IMR-90 (cell line): ENCODE measurements around the gene ST6GALNAC5. TPM values are rescaled to one million over a fixed set of nuclear protein-coding genes. Genes with fewer than 3 reads are reported as not detected.

Experiments used
- ATAC-seq: fragments of 200-7000 bp; cut with Tn5 transposase; 2 replicates; pipeline ENCODE4 v1.9.1; 2020; ENCODE audit warnings: low read depth, mild to moderate bottlenecking, moderate library complexity
- BruUV-seq: library from RNA; stranded (reverse); fragments of 400-500 nt; replicated peaks from 2 replicates; lab custom pipeline; 2021; lab: Mats Ljungman, UMichigan
- CTCF ChIA-PET: fragments of 300-600 bp; formaldehyde crosslinking; extraction: SDS; loops from one replicate; lab custom pipeline; 2021; ENCODE audit warnings: antibody characterized with exemption; lab: Yijun Ruan, JAX
- POLR2A ChIA-PET: fragments of 300-600 bp; sonication (Branson Sonifier 250); formaldehyde crosslinking; loops from one replicate; lab custom pipeline; 2022; ENCODE audit warnings: antibody characterized with exemption; ENCODE audit not compliant: unreplicated experiment; lab: Charles Lee
- DNase-seq: peaks from one replicate; pipeline ENCODE4 v3.0.0; 2013
- H2AFZ ChIP-seq: replicated peaks from 2 replicates; pipeline ENCODE3; 2013; ENCODE audit warnings: low read length, mild to moderate bottlenecking; ENCODE audit not compliant: poor library complexity
- H2AK5ac ChIP-seq: 2 replicates; pipeline ENCODE4 v1.6.1; 2013; ENCODE audit warnings: low read depth, low read length, inconsistent platforms
- H2AK9ac ChIP-seq: replicated peaks from 2 replicates; pipeline ENCODE3; 2013; ENCODE audit warnings: mild to moderate bottlenecking, low read depth, low read length, moderate library complexity; ENCODE audit not compliant: poor library complexity
- H2BK120ac ChIP-seq: 2 replicates; pipeline ENCODE4 v1.6.1; 2013; ENCODE audit warnings: low read depth, low read length, inconsistent platforms
- H2BK15ac ChIP-seq: 3 replicates; pipeline ENCODE4 v1.6.1; 2013; ENCODE audit warnings: low read depth, low read length, inconsistent platforms
- H2BK20ac ChIP-seq: 2 replicates; pipeline ENCODE4 v1.6.1; 2013; ENCODE audit warnings: low read depth, mild to moderate bottlenecking, inconsistent platforms, low read length, moderate library complexity
- H2BK5ac ChIP-seq: 2 replicates; pipeline ENCODE4 v1.6.1; 2013; ENCODE audit warnings: mild to moderate bottlenecking, low read depth, low read length, inconsistent platforms; ENCODE audit not compliant: poor library complexity, severe bottlenecking
- H3K14ac ChIP-seq: replicated peaks from 2 replicates; pipeline ENCODE4 v1.6.1; 2013; ENCODE audit warnings: low read depth, low read length, inconsistent platforms
- H3K18ac ChIP-seq: 2 replicates; pipeline ENCODE4 v1.6.1; 2013; ENCODE audit warnings: low read depth, low read length, control low read depth
- H3K23ac ChIP-seq: 2 replicates; pipeline ENCODE4 v1.6.1; 2013; ENCODE audit warnings: low read depth, low read length, inconsistent platforms
- H3K27ac ChIP-seq: 2 replicates; pipeline ENCODE4 v1.5.1; 2013; ENCODE audit warnings: mild to moderate bottlenecking, control low read depth, low read length; ENCODE audit not compliant: insufficient read depth
- H3K27me3 ChIP-seq: 2 replicates; pipeline ENCODE4 v1.6.1; 2013; ENCODE audit warnings: low read length; ENCODE audit not compliant: control insufficient read depth, insufficient read depth
- H3K36me3 ChIP-seq: 2 replicates; pipeline ENCODE4 v1.6.1; 2013; ENCODE audit warnings: low read length, mixed read lengths; ENCODE audit not compliant: control insufficient read depth, insufficient read depth
- H3K4ac ChIP-seq: 2 replicates; pipeline ENCODE4 v1.6.1; 2013; ENCODE audit warnings: low read depth, low read length, inconsistent platforms
- H3K4me1 ChIP-seq: 2 replicates; pipeline ENCODE4 v1.6.1; 2013; ENCODE audit warnings: low read length, mixed read lengths; ENCODE audit not compliant: control insufficient read depth, insufficient read depth
- H3K4me2 ChIP-seq: 2 replicates; pipeline ENCODE4 v1.6.1; 2013; ENCODE audit warnings: low read depth, mild to moderate bottlenecking, control low read depth, low read length, moderate library complexity
- H3K4me3 ChIP-seq: 2 replicates; pipeline ENCODE4 v1.5.1; 2013; ENCODE audit warnings: low read depth, mild to moderate bottlenecking, control low read depth, low read length, moderate library complexity; ENCODE audit not compliant: insufficient read depth
- H3K56ac ChIP-seq: 2 replicates; pipeline ENCODE4 v1.6.1; 2013; ENCODE audit warnings: low read length, inconsistent platforms; ENCODE audit not compliant: insufficient read depth; ENCODE audit errors: extremely low read depth
- H3K79me1 ChIP-seq, 2 experiments: 2 replicates each; pipeline ENCODE4 v1.6.1; 2013; ENCODE audit warnings: low read length in 2 of 2, inconsistent platforms in 1 of 2, low read depth in 1 of 2
- H3K9ac ChIP-seq: 2 replicates; pipeline ENCODE4 v1.6.1; 2013; ENCODE audit warnings: low read depth, low read length, control low read depth
- H3K9me1 ChIP-seq: 2 replicates; pipeline ENCODE4 v1.6.1; 2013; ENCODE audit warnings: low read length, inconsistent platforms; ENCODE audit not compliant: insufficient read depth
- H3K9me3 ChIP-seq: 2 replicates; pipeline ENCODE4 v1.6.1; 2013; ENCODE audit warnings: low read length; ENCODE audit not compliant: control insufficient read depth, insufficient read depth
- H4K20me1 ChIP-seq: 2 replicates; pipeline ENCODE4 v1.6.1; 2013; ENCODE audit warnings: low read length, inconsistent platforms; ENCODE audit not compliant: insufficient read depth
- H4K5ac ChIP-seq: 2 replicates; pipeline ENCODE4 v1.6.1; 2013; ENCODE audit warnings: mild to moderate bottlenecking, low read depth, low read length, control low read depth
- H4K8ac ChIP-seq, 2 experiments: 2 replicates each; pipeline ENCODE4 v1.6.1; 2013; ENCODE audit warnings: low read depth in 2 of 2, low read length in 2 of 2, control low read depth in 1 of 2, inconsistent platforms in 1 of 2
- H4K91ac ChIP-seq: 2 replicates; pipeline ENCODE4 v1.6.1; 2013; ENCODE audit warnings: low read depth, low read length, inconsistent platforms; ENCODE audit not compliant: insufficient read depth
- CHD1 ChIP-seq: IDR thresholded peaks from 2 replicates; pipeline ENCODE4 v1.6.1; 2012; ENCODE audit warnings: low read depth, low read length, improper control_type of control experiment
- FOS ChIP-seq: fragments of 150-350 bp; IDR thresholded peaks from 2 replicates; pipeline ENCODE4 v1.6.1; 2016; ENCODE audit warnings: low read depth, low read length
- NFE2L2 ChIP-seq: fragments of 150-350 bp; IDR thresholded peaks from 2 replicates; pipeline ENCODE4 v1.6.1; 2016; ENCODE audit warnings: low read depth, mild to moderate bottlenecking, low read length
- WGBS, 2 experiments: methylation state at CpG; one replicate each; pipeline versions ENCODE4 v1.1.5 to v1.1.7; 2013; ENCODE audit warnings: missing lambda C conversion rate in 2 of 2; ENCODE audit not compliant: insufficient read length in 1 of 2; ENCODE audit errors: extremely low coverage in 2 of 2; 5-methylcytosine and 5-hydroxymethylcytosine counted together
- dilution Hi-C: fragments of 300-500 bp; cut with HindIII; formaldehyde crosslinking; loops from one replicate; pipeline ENCODE4 v1.14.3; 2018; ENCODE audit warnings: low sequenced_read_pairs; ENCODE audit not compliant: unreplicated experiment
- in situ Hi-C: fragments of 300-500 bp; cut with MboI; formaldehyde crosslinking; loops from 3 replicates; pipeline ENCODE4 v1.14.3; 2019; ENCODE audit warnings: low sequenced_read_pairs, inconsistent platforms, mixed read lengths
- intact Hi-C: fragments of 100-400 bp; cut with micrococcal nuclease; formaldehyde crosslinking; loops from 2 replicates; pipeline ENCODE4 v1.10.0; 2022
- polyA plus RNA-seq, 3 experiments: library from polyadenylated mRNA; depleted of rRNA; stranded (reverse); fragments of >200 nt; gene quantifications; 2 replicates each; pipeline ENCODE4 v1.2.3, GENCODE V29; 2012; ENCODE audit warnings: low replicate concordance in 1 of 3
- total RNA-seq: library from RNA; depleted of rRNA; stranded (reverse); fragments of >200 nt; gene quantifications from 2 replicates; pipeline ENCODE4 v1.2.3, GENCODE V29; 2012
- TF ChIP-seq, protein P1 (sequence below): fragments of 150-350 bp; IDR thresholded peaks from 2 replicates; pipeline ENCODE4 v1.6.1; 2017; ENCODE audit warnings: mild to moderate bottlenecking, antibody characterized with exemption, low read length, low read depth

Gene ST6GALNAC5
- total and polyA plus RNA-seq, 2 of the 4 experiments (the other 2 are of a cell fraction) = 3.4 to 4.0 TPM

DNA sequence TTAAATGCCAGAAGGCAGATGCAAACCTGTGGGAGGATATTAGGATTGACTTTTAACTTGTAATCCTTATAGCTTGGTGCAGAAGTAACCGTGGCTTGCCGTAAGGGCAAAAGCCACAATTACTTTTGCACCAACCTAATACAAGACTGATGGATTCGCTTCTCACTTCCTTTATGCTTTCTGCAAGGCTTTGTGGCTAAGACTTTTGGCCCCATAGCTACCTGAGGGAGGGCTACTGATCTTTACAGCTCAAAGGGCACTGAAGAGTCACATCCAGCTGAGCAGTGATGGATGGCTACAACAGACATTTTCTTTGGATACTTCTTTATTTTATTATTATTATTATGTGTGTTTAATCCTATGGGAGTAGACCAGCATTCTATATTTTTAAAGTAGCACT lies 140.4 kb downstream of the ST6GALNAC5 start:
- Histone ChIP-seq H4K5ac (no peak overlapping the region), H3K36me3 (no peaks in the 10 kb centered on the region), H3K79me1 (no peaks in the 10 kb centered on the region), H2AFZ (no peak overlapping the region), H3K23ac (no peak overlapping the region), H2BK120ac (no peak overlapping the region), H3K18ac (no peak overlapping the region), H4K20me1 (no peaks in the 10 kb centered on the region), H2AK9ac (no peak overlapping the region), H3K27ac (no peak overlapping the region), H4K8ac (no peak overlapping the region), H3K9me3 (no peaks in the 10 kb centered on the region), H3K4ac (no peak overlapping the region), H3K4me3 (no peak overlapping the region), H2AK5ac (no peak overlapping the region), H4K91ac (no peak overlapping the region), H2BK15ac (no peak overlapping the region), H3K9me1 (no peaks in the 10 kb centered on the region), H3K4me1 (no peaks in the 10 kb centered on the region), H3K4me2 (no peak overlapping the region), H2BK20ac (no peak overlapping the region), H2BK5ac (no peak overlapping the region), H3K27me3 (peaks cover 5% of the 10 kb centered on the region), H3K56ac (no peak overlapping the region), H3K14ac (no peak overlapping the region), H3K9ac (no peak overlapping the region)
- no TSS peak for BruUV-seq
- ChIA-PET CTCF (no interaction called here), POLR2A (no interaction called here)
- DNase-seq = no peak
- ATAC-seq = no peak
- WGBS, 2 experiments = no CpG with 5 or more reads among the region's 3 CpGs
- dilution Hi-C loops = no loop called here
- in situ Hi-C loops = no loop called here
- intact Hi-C loops = no loop called here
- TF ChIP-seq, protein P1, sequence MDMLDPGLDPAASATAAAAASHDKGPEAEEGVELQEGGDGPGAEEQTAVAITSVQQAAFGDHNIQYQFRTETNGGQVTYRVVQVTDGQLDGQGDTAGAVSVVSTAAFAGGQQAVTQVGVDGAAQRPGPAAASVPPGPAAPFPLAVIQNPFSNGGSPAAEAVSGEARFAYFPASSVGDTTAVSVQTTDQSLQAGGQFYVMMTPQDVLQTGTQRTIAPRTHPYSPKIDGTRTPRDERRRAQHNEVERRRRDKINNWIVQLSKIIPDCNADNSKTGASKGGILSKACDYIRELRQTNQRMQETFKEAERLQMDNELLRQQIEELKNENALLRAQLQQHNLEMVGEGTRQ = no peak
- TF ChIP-seq FOS (no peak), NFE2L2 (no peak), CHD1 (no peak)
